GM23338 (cell line): ENCODE results near the gene KRT9. TPM values are rescaled to one million over a fixed set of nuclear protein-coding genes. Genes with fewer than 3 reads are reported as not detected.

Source experiments
- ATAC-seq: fragments of 200-7000 bp; cut with Tn5 transposase; 3 replicates; pipeline ENCODE4 v1.9.1; 2020
- DNase-seq: peaks from one replicate; pipeline ENCODE4 v3.0.0-alpha.2; 2015; ENCODE audit warnings: low spot score
- H2AFZ ChIP-seq: fragments of 200-600 bp; sonication (generic); 2 replicates; pipeline ENCODE4 v1.8.0; 2016; ENCODE audit warnings: antibody characterized with exemption, mild to moderate bottlenecking, moderate library complexity
- H3F3A ChIP-seq: fragments of 200-600 bp; sonication (generic); replicated peaks from 2 replicates; pipeline ENCODE4 v1.8.0; 2017; ENCODE audit warnings: antibody characterized with exemption, mixed run types, low read depth
- H3K27ac ChIP-seq: fragments of 200-600 bp; sonication (generic); 2 replicates; pipeline ENCODE4 v1.6.1; 2016; ENCODE audit warnings: low read depth
- H3K27me3 ChIP-seq: fragments of 200-600 bp; sonication (generic); 2 replicates; pipeline ENCODE4 v1.8.0; 2016; ENCODE audit warnings: mild to moderate bottlenecking, mixed run types, moderate library complexity; ENCODE audit not compliant: insufficient read depth
- H3K36me3 ChIP-seq: fragments of 200-600 bp; sonication (generic); 2 replicates; pipeline ENCODE4 v1.8.0; 2016; ENCODE audit warnings: mild to moderate bottlenecking; ENCODE audit not compliant: insufficient read depth
- H3K4me1 ChIP-seq: fragments of 200-600 bp; sonication (generic); 2 replicates; pipeline ENCODE4 v1.8.0; 2016; ENCODE audit warnings: mild to moderate bottlenecking, moderate library complexity; ENCODE audit not compliant: insufficient read depth
- H3K4me2 ChIP-seq: fragments of 200-600 bp; sonication (generic); 2 replicates; pipeline ENCODE4 v1.7.1; 2017; ENCODE audit warnings: mixed run types
- H3K4me3 ChIP-seq: fragments of 200-600 bp; sonication (generic); 2 replicates; pipeline ENCODE4 v1.6.1; 2016; ENCODE audit warnings: mixed run types
- H3K79me2 ChIP-seq: fragments of 200-600 bp; sonication (generic); replicated peaks from 2 replicates; pipeline ENCODE4 v1.8.0; 2017; ENCODE audit warnings: mild to moderate bottlenecking; ENCODE audit not compliant: insufficient read depth
- H3K9me2 ChIP-seq: fragments of 200-600 bp; sonication (generic); 2 replicates; pipeline ENCODE4 v1.8.0; 2017; ENCODE audit not compliant: insufficient read depth
- H4K20me1 ChIP-seq: fragments of 200-600 bp; sonication (generic); replicated peaks from 2 replicates; pipeline ENCODE4 v1.8.0; 2017; ENCODE audit warnings: mild to moderate bottlenecking; ENCODE audit not compliant: insufficient read depth
- H3K27ac Mint-ChIP-seq: 2 replicates; pipeline ENCODE4 v1.8.0; 2020; ENCODE audit warnings: inconsistent platforms, mild to moderate bottlenecking, moderate library complexity, mixed read lengths
- H3K27me3 Mint-ChIP-seq: 3 replicates; pipeline ENCODE4 v1.8.0; 2022; ENCODE audit warnings: low read depth, mild to moderate bottlenecking, moderate library complexity, mixed read lengths, inconsistent platforms; ENCODE audit not compliant: insufficient read depth, poor library complexity
- H3K36me3 Mint-ChIP-seq: 3 replicates; pipeline ENCODE4 v1.8.0; 2021; ENCODE audit warnings: low read depth, mild to moderate bottlenecking, inconsistent platforms, moderate library complexity, mixed read lengths
- H3K4me1 Mint-ChIP-seq: 3 replicates; pipeline ENCODE4 v1.8.0; 2020; ENCODE audit warnings: mild to moderate bottlenecking, inconsistent platforms, mixed read lengths
- H3K4me3 Mint-ChIP-seq: 3 replicates; pipeline ENCODE4 v1.8.0; 2021; ENCODE audit warnings: moderate library complexity, mild to moderate bottlenecking, inconsistent platforms, mixed read lengths
- H3K9me3 Mint-ChIP-seq: 3 replicates; pipeline ENCODE4 v1.8.0; 2020; ENCODE audit warnings: moderate library complexity, mild to moderate bottlenecking, inconsistent platforms, mixed read lengths
- POLR2AphosphoS5 ChIP-seq: IDR thresholded peaks from 2 replicates; pipeline ENCODE4 v1.6.1; 2016; ENCODE audit warnings: antibody characterized with exemption, low read depth
- STAT1 ChIP-seq: IDR thresholded peaks from one replicate; pipeline ENCODE4 v1.6.1; 2016; ENCODE audit warnings: antibody characterized with exemption; ENCODE audit not compliant: unreplicated experiment
- polyA plus RNA-seq: library from polyadenylated mRNA; unstranded; fragments of >200 nt; fragmentation: Nextera tagmentation; extraction: Ambion mirVana; gene quantifications from 2 replicates; pipeline ENCODE4 v1.2.1, GENCODE V29; 2016
- total RNA-seq: library from RNA; depleted of rRNA; stranded (reverse); fragments of >200 nt; shearing (Covaris generic); gene quantifications from 2 replicates; pipeline ENCODE4 v1.2.3, GENCODE V29; 2014
- TF ChIP-seq, protein P1 (sequence below): fragments of 250-450 bp; sonication (Bioruptor Pico); IDR thresholded peaks from 2 replicates; pipeline ENCODE4 v1.5.0; 2020; ENCODE audit warnings: mild to moderate bottlenecking, moderate library complexity
- TF ChIP-seq, protein P2 (sequence below): IDR thresholded peaks from one replicate; pipeline ENCODE4 v1.6.1; 2018; ENCODE audit warnings: antibody characterized with exemption; ENCODE audit not compliant: unreplicated experiment
- TF ChIP-seq, protein P3 (sequence below), 2 experiments: fragments of 200-600 bp in 1 of 2; sonication (generic) in 1 of 2; conservative IDR thresholded peaks; 2 replicates each; pipeline versions ENCODE4 v1.5.1 to v1.6.1; 2016 to 2017; ENCODE audit warnings: antibody characterized with exemption in 2 of 2, low read depth in 2 of 2, mild to moderate bottlenecking in 2 of 2, moderate library complexity in 1 of 2

Gene KRT9
- total and polyA plus RNA-seq, 2 experiments from 2014 or later = not detected

DNA sequence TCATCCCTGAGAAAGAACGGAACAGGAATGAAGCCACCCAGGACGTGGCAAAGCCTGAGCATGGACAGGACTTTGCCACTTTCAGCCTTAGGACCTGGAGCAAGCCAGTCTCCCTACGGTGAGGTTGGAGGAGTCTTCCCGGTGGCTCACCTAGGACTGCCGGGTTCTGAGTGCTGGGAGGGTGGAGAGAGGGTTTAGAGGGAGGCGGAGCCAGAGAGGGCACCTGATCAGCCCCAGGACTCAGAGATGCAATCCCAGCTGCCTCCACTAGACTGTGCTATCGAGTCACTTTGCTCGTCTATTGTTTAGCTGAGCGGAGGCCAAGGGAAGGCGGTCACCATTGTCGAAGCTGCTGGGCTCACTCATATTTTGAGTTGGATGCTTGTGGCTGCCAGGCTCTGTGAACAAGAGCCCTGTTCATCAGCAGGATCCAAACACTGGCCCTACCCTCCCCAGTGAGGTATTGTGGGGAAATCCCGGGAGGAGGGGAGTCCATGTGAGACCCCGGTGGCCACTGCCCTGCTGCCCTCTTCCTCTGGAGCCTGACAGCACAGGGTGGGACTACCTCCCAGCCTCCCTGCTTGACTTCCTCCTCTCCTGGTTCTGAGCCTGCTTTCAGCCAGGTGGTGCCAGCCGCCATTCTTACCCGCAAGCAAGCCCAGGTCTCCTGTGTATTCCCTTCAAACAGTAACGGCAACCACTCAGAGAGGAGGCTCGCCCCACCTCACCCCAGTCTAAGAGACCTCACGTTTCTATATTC lies 7.8 kb upstream of the KRT9 start:
- peaks cover 17% of the 10 kb centered on the region for H3K27me3 Mint-ChIP-seq
- H2AFZ ChIP-seq = peak overlapping the region; percentile 98

DNA sequence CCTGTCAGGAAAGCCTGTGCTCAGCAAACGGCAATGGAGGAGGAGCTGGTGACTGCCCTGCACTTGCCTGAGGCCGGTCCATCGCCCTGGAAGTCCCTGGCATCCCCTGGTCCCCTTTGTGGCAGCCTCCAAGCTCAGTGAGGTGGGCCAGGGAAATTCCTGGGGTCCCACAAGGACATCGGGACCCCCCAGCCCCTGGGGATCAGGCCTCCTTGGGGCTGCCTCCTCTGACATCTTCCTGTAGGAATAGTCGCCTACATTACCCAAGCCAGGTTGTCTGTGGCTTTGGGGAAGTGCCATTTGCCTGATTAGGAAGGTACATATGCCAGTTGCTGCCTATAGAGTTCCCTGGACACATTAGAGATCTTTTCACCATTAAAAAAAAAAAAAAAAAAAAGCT lies 7.1 kb upstream of the KRT9 start:
- Histone ChIP-seq H3K27me3 (no peaks in the 10 kb centered on the region), H3K79me2 (no peaks in the 10 kb centered on the region), H3K4me3 (no peak overlapping the region), H3F3A (no peaks in the 10 kb centered on the region; the same call in 1 of the 2 replicates), H3K4me2 (peak overlapping the region; percentile 63; the same call in 1 of the 2 replicates), H3K36me3 (no peaks in the 10 kb centered on the region), H4K20me1 (no peaks in the 10 kb centered on the region), H3K9me2 (peaks cover 10% of the 10 kb centered on the region), H3K4me1 (peaks cover 3% of the 10 kb centered on the region; the same call in 1 of the 2 replicates), H2AFZ (peak overlapping the region; percentile 98; the same call in 1 of the 2 replicates), H3K27ac (no peak overlapping the region)
- Mint-ChIP-seq H3K27me3 (peaks cover 17% of the 10 kb centered on the region), H3K9me3 (peaks cover 3% of the 10 kb centered on the region; the same call in 1 of the 3 replicates), H3K4me3 (0 out of 3 replicates have a peak overlapping the region, but pooled peaks have one; percentile 7), H3K27ac (no peak overlapping the region), H3K36me3 (no peaks in the 10 kb centered on the region; the same call in 2 of the 3 replicates), H3K4me1 (peaks cover 7% of the 10 kb centered on the region; the same call in 2 of the 3 replicates)
- DNase-seq (no peak), ATAC-seq (peak; percentile 8; the same call in 2 of the 3 replicates)
- TF ChIP-seq, protein P1, sequence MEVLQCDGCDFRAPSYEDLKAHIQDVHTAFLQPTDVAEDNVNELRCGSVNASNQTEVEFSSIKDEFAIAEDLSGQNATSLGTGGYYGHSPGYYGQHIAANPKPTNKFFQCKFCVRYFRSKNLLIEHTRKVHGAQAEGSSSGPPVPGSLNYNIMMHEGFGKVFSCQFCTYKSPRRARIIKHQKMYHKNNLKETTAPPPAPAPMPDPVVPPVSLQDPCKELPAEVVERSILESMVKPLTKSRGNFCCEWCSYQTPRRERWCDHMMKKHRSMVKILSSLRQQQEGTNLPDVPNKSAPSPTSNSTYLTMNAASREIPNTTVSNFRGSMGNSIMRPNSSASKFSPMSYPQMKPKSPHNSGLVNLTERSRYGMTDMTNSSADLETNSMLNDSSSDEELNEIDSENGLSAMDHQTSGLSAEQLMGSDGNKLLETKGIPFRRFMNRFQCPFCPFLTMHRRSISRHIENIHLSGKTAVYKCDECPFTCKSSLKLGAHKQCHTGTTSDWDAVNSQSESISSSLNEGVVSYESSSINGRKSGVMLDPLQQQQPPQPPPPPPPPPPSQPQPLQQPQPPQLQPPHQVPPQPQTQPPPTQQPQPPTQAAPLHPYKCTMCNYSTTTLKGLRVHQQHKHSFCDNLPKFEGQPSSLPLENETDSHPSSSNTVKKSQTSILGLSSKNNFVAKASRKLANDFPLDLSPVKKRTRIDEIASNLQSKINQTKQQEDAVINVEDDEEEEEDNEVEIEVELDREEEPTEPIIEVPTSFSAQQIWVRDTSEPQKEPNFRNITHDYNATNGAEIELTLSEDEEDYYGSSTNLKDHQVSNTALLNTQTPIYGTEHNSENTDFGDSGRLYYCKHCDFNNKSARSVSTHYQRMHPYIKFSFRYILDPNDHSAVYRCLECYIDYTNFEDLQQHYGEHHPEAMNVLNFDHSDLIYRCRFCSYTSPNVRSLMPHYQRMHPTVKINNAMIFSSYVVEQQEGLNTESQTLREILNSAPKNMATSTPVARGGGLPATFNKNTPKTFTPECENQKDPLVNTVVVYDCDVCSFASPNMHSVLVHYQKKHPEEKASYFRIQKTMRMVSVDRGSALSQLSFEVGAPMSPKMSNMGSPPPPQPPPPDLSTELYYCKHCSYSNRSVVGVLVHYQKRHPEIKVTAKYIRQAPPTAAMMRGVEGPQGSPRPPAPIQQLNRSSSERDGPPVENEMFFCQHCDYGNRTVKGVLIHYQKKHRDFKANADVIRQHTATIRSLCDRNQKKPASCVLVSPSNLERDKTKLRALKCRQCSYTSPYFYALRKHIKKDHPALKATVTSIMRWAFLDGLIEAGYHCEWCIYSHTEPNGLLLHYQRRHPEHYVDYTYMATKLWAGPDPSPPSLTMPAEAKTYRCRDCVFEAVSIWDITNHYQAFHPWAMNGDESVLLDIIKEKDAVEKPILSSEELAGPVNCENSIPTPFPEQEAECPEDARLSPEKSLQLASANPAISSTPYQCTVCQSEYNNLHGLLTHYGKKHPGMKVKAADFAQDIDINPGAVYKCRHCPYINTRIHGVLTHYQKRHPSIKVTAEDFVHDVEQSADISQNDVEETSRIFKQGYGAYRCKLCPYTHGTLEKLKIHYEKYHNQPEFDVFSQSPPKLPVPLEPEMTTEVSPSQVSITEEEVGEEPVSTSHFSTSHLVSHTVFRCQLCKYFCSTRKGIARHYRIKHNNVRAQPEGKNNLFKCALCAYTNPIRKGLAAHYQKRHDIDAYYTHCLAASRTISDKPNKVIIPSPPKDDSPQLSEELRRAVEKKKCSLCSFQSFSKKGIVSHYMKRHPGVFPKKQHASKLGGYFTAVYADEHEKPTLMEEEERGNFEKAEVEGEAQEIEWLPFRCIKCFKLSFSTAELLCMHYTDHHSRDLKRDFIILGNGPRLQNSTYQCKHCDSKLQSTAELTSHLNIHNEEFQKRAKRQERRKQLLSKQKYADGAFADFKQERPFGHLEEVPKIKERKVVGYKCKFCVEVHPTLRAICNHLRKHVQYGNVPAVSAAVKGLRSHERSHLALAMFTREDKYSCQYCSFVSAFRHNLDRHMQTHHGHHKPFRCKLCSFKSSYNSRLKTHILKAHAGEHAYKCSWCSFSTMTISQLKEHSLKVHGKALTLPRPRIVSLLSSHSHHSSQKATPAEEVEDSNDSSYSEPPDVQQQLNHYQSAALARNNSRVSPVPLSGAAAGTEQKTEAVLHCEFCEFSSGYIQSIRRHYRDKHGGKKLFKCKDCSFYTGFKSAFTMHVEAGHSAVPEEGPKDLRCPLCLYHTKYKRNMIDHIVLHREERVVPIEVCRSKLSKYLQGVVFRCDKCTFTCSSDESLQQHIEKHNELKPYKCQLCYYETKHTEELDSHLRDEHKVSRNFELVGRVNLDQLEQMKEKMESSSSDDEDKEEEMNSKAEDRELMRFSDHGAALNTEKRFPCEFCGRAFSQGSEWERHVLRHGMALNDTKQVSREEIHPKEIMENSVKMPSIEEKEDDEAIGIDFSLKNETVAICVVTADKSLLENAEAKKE = no peak

More for the DNA sequence above, 7.8 kb upstream of the KRT9 start:
- Histone ChIP-seq H3K4me3 (peak overlapping the region; percentile 33), H3K4me1 (peaks cover 3% of the 10 kb centered on the region; the same call in 1 of the 2 replicates), H4K20me1 (no peaks in the 10 kb centered on the region), H3F3A (no peaks in the 10 kb centered on the region; the same call in 1 of the 2 replicates), H3K9me2 (peaks cover 10% of the 10 kb centered on the region), H3K4me2 (peak overlapping the region; percentile 66), H3K27me3 (no peaks in the 10 kb centered on the region), H3K36me3 (no peaks in the 10 kb centered on the region), H3K79me2 (no peaks in the 10 kb centered on the region), H3K27ac (no peak overlapping the region)
- peak overlapping the region; percentile 46; the same call in 2 of the 3 replicates for H3K4me3 Mint-ChIP-seq
- DNase-seq = peak; percentile 97
- peaks cover 7% of the 10 kb centered on the region; the same call in 2 of the 3 replicates for H3K4me1 Mint-ChIP-seq
- peak; percentile 99 for ATAC-seq
- no peaks in the 10 kb centered on the region; the same call in 2 of the 3 replicates for H3K36me3 Mint-ChIP-seq
- TF ChIP-seq POLR2AphosphoS5 = peak; percentile 43; the same call in 1 of the 2 replicates
- TF ChIP-seq, protein P2, sequence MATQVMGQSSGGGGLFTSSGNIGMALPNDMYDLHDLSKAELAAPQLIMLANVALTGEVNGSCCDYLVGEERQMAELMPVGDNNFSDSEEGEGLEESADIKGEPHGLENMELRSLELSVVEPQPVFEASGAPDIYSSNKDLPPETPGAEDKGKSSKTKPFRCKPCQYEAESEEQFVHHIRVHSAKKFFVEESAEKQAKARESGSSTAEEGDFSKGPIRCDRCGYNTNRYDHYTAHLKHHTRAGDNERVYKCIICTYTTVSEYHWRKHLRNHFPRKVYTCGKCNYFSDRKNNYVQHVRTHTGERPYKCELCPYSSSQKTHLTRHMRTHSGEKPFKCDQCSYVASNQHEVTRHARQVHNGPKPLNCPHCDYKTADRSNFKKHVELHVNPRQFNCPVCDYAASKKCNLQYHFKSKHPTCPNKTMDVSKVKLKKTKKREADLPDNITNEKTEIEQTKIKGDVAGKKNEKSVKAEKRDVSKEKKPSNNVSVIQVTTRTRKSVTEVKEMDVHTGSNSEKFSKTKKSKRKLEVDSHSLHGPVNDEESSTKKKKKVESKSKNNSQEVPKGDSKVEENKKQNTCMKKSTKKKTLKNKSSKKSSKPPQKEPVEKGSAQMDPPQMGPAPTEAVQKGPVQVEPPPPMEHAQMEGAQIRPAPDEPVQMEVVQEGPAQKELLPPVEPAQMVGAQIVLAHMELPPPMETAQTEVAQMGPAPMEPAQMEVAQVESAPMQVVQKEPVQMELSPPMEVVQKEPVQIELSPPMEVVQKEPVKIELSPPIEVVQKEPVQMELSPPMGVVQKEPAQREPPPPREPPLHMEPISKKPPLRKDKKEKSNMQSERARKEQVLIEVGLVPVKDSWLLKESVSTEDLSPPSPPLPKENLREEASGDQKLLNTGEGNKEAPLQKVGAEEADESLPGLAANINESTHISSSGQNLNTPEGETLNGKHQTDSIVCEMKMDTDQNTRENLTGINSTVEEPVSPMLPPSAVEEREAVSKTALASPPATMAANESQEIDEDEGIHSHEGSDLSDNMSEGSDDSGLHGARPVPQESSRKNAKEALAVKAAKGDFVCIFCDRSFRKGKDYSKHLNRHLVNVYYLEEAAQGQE = no peak
- TF ChIP-seq STAT1 = no peak
- TF ChIP-seq, protein P3, sequence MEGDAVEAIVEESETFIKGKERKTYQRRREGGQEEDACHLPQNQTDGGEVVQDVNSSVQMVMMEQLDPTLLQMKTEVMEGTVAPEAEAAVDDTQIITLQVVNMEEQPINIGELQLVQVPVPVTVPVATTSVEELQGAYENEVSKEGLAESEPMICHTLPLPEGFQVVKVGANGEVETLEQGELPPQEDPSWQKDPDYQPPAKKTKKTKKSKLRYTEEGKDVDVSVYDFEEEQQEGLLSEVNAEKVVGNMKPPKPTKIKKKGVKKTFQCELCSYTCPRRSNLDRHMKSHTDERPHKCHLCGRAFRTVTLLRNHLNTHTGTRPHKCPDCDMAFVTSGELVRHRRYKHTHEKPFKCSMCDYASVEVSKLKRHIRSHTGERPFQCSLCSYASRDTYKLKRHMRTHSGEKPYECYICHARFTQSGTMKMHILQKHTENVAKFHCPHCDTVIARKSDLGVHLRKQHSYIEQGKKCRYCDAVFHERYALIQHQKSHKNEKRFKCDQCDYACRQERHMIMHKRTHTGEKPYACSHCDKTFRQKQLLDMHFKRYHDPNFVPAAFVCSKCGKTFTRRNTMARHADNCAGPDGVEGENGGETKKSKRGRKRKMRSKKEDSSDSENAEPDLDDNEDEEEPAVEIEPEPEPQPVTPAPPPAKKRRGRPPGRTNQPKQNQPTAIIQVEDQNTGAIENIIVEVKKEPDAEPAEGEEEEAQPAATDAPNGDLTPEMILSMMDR (conservative IDR thresholded peaks at IDR 0.05; ENCODE audit: low read depth in 2 of 2) = peak; percentile 74 to 84
- H3K27ac Mint-ChIP-seq = no peak overlapping the region
- H3K9me3 Mint-ChIP-seq = peaks cover 3% of the 10 kb centered on the region; the same call in 1 of the 3 replicates
